A172 (cell line): ENCODE results near the gene CLEC6A. TPM values are rescaled to one million over a fixed set of nuclear protein-coding genes. Genes with fewer than 3 reads are reported as not detected.
"Not testable (repeated sequence)": the region's sequence is repeated elsewhere in the genome, so short reads cannot be mapped to it uniquely, and the experiment has no call there.

Experiments used
- DNase-seq: peaks from one replicate; pipeline ENCODE4 v3.0.0-alpha.2; 2015; ENCODE audit warnings: low spot score
- total RNA-seq: library from RNA; depleted of rRNA; stranded (reverse); fragments of >200 nt; shearing (Covaris generic); gene quantifications from 2 replicates; pipeline ENCODE4 v1.2.3, GENCODE V29; 2014; rRNA removed

Gene CLEC6A
- total RNA-seq, 1 experiment from 2014 or later = not detected

DNA sequence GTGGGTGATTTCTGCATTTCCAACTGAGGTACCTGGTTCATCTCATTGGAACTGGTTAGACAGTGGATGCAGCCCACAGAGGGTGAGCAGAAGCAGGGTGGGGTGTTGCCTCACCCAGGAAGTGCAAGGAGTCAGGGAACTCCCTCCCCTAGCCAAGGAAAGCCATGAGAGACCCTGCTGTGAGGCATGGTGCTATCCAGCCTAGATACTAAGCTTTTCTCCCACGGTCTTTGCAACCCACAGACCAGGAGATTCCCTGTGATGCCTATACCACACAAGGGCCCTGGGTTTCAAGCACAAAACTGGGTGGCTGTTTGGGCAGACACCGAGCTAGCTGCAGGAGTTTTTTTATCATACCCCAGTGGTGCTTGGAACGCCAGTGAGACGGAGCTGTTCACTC is 39.9 kb downstream of the CLEC6A start:
- DNase-seq = not testable (repeated sequence)

GRCh38 chr12:8496074-8496473 is 40.3 kb downstream of the CLEC6A start:
- not testable (repeated sequence) for DNase-seq

- DNase-seq = no peak
These were observed 43.9 kb downstream of the CLEC6A start for GRCh38 chr12:8499616-8500015.

GRCh38 chr12:8501720-8502119 is 46.0 kb downstream of the CLEC6A start:
- no peak for DNase-seq

DNA sequence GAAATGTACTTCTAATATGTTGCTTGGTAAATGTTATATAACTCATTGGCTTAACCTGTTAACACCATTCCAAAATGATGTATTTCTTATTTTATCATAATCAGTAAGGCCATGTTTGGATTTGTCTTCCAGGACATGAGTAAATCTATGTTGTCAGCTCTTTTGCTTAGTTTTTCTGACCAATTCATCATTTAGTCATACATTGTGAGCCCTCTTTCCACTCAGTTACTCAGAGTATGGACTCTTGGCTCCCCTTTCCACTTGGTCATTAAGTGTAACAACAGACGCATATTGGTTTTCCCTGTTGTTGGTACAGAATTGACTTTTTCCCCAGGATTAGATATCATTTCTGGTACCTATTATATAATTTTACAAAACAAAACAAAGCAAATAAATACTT is 48.6 kb downstream of the CLEC6A start:
- no peak for DNase-seq

DNA sequence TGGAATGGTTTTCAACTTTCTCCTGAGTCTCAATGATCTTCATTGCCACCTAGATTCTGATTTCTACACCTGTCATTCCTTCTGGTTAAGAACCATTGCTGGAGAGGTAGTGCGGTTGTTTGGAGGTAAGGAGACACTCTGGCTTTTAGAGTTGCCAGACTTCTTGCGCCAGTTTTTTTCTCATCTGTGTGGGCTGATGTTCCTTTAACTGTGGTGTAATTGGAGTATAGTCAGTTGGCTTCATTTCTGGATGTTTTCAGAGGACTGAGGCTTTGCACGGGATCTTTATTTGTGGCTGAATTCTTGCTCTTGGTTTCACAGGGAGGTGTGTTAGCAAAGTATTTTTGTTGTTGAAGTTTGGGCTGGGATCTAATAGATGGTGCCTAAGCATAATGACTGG is 51.8 kb downstream of the CLEC6A start:
- DNase-seq = no peak

GRCh38 chr12:8508223-8508622 is 52.5 kb downstream of the CLEC6A start:
- DNase-seq = no peak

DNA sequence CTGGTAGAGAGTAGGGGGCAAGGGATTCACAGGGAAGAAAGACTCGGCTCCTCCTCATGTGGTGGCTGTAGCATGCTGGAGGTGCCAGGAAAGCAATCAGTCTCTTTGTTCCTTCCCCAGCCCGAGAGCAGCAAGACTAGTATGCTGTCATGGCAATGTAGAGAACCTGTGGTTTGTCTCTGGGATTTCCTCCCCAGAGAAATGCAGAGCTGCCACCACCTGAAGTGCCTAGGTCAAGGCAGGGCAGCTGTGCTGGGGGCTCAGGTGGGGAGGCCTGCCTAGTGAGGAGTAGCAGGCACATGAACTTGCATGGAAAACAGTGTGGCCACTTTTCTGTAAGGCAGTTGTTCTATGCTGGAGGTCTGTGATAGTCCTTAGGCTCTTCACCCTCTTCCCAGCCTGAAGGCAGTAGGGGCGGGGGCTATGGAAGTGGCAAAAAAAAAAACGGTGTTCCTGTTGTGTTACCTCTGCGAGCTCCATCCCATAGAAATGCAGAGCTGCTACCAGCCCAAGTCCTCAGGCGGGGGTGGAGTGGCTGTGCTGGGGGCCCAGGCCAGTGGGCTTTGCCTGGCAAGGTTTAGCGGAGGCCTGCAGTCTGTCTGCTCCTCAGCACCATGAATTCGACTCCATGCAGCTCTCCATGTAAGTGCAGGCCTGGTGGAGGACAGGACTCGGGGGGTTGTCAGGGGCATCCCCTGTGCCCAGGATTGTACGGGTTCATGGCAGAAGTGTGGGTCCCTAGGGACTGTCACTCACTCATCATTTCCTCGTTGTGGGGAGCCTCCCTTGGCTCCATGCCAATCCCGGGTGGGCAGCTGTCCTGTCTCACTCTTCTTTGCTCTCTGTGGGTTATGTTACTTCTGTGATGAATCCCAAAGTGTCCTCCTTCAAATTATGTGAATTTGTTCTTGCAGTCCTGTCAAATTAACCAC is 53.4 kb downstream of the CLEC6A start:
- DNase-seq = no peak

- no peak for DNase-seq
These were observed 57.5 kb downstream of the CLEC6A start, which contains the start of gene CLEC4D for GRCh38 chr12:8513256-8513655. TSS of gene CLEC4D (plus strand) at chr12:8513503. CDS start at chr12:8513733, 230 bp downstream.

GRCh38 chr12:8517971-8518370 is 62.2 kb downstream of the CLEC6A start:
- DNase-seq = no peak

DNA sequence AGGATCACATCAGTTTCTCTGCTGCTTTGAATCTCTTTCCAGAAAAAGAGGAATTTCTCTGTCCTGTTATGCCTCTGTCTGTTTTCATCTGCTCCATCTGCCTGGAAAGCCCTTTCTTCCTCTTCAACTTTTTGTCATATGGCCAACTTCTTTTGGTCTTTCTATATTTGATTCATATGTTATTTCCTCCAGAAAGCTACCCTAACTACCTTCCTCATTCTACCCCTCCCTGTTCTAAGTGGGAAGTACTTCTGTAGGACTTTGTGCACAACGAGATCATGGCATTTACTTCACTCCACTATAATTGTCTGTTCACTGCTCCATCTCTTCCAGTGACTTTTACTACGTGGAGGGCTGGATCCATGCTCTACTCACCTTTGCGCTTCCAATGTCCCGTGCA is 63.4 kb downstream of the CLEC6A start:
- no peak for DNase-seq

GRCh38 chr12:8527250-8528130 is 71.7 kb downstream of the CLEC6A start:
- no peak for DNase-seq

Other genes starting within 250 kb of the CLEC6A start
- not detected in 2 replicates for gene FAM90A1, start 228.3 kb upstream of the CLEC6A start, total RNA-seq
- gene CLEC4D, start 57.5 kb downstream of the CLEC6A start, total RNA-seq = not detected in 2 replicates
- gene CLEC4E, start 84.9 kb downstream of the CLEC6A start, total RNA-seq = not detected in 2 replicates
- gene AICDA, start 156.9 kb downstream of the CLEC6A start, total RNA-seq = not detected in 2 replicates
- gene MFAP5, start 206.9 kb downstream of the CLEC6A start, total RNA-seq = 0.65 and 2.4 TPM in 2 replicates
- gene RIMKLB, start 242.0 kb downstream of the CLEC6A start, total RNA-seq = 18.7 and 35.8 TPM in 2 replicates